ENCODE data around the gene ZNF792. TPM values are rescaled to one million over a fixed set of nuclear protein-coding genes. Genes with fewer than 3 reads are reported as not detected.

ZNF792 gene
- polyA plus RNA-seq, 1 experiment, result 4.0 TPM

GRCh38 chr19:34983786-34984185 is 19.8 kb upstream of the ZNF792 start:
- CTCF ChIA-PET, result interaction anchor here (0.6 to 1.2 kb wide), 2 partner anchors 11 to 115 kb away, joined by 3 to 6 read pairs; no protein-coding TSS in a partner anchor
- POLR2A ChIA-PET, result no interaction called here

GRCh38 chr19:34982275-34982674 is 18.2 kb upstream of the ZNF792 start:
- H3K9me3 ChIP-seq (ENCODE audit: control insufficient read depth, insufficient read depth, low read length), result peaks cover 5% of the 10 kb centered on the region
- H3K27ac ChIP-seq (ENCODE audit: low read depth, low read length), result no peak overlapping the region
- H3K27me3 ChIP-seq (ENCODE audit: control insufficient read depth, insufficient read depth, low read length), result peaks cover 3% of the 10 kb centered on the region
- TF ChIP-seq, protein P1, sequence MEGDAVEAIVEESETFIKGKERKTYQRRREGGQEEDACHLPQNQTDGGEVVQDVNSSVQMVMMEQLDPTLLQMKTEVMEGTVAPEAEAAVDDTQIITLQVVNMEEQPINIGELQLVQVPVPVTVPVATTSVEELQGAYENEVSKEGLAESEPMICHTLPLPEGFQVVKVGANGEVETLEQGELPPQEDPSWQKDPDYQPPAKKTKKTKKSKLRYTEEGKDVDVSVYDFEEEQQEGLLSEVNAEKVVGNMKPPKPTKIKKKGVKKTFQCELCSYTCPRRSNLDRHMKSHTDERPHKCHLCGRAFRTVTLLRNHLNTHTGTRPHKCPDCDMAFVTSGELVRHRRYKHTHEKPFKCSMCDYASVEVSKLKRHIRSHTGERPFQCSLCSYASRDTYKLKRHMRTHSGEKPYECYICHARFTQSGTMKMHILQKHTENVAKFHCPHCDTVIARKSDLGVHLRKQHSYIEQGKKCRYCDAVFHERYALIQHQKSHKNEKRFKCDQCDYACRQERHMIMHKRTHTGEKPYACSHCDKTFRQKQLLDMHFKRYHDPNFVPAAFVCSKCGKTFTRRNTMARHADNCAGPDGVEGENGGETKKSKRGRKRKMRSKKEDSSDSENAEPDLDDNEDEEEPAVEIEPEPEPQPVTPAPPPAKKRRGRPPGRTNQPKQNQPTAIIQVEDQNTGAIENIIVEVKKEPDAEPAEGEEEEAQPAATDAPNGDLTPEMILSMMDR (IDR thresholded peaks at IDR 0.05; ENCODE audit: low read depth, low read length), result no peak
- ChIA-PET CTCF (interaction anchor here (1.2 kb wide), 1 partner anchor 9 kb away, joined by 4 read pairs; no protein-coding TSS in a partner anchor), POLR2A (no interaction called here)
- H3K4me3 ChIP-seq (ENCODE audit: low read depth, low read length), result no peak overlapping the region
- no peak for DNase-seq (ENCODE audit: low read depth, low spot score)

More at GRCh38 chr19:34983786-34984185, 19.8 kb upstream of the ZNF792 start:
- DNase-seq (ENCODE audit: low read depth, low spot score), result no peak
- no peak overlapping the region for H3K27ac ChIP-seq (ENCODE audit: low read depth, low read length)
- TF ChIP-seq, protein P1 (IDR thresholded peaks at IDR 0.05; ENCODE audit: low read depth, low read length), result no peak
- peaks cover 9% of the 10 kb centered on the region for H3K27me3 ChIP-seq (ENCODE audit: control insufficient read depth, insufficient read depth, low read length)
- H3K9me3 ChIP-seq (ENCODE audit: control insufficient read depth, insufficient read depth, low read length), result no peaks in the 10 kb centered on the region
- no peak overlapping the region for H3K4me3 ChIP-seq (ENCODE audit: low read depth, low read length)

DNA sequence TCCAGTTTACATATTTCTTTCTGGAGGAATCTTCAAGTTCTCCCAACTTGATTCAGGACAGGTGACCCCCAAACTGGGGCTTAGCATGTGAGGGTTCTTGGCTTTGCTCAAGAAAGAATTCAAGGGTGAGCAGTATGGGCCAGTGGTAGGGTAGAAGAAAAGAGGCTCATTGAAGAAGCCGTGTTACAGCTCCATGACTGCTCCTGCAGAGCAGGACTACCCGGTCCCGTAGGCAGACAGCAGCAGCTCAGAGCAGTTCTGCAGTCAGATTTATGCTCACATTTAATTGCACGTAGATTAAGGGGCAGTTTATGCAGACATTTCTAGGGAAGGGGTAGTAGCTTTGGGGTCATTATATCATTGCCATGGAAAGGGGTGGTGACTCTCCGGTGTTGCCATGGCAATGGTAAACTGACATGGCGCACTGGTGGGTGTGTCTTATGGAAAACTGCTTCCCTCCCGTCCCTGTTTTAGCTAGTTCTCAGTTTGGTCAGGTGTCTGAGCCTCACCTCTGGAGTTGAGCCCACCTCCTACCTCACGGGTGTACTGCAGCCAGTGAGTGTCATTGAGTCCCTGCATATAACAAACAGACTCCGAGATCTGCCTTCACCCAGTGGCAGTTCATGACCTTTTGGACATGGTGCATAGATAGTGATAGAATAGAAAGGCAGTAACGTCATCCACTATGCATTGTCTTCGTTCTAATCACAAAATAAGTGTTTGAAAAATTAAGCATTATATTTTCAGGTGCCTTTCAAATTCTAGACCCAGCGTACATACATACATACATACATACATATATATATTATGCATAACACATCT is 16.0 kb upstream of the ZNF792 start:
- Histone ChIP-seq H3K9me3 (ENCODE audit: control insufficient read depth, insufficient read depth, low read length) (peaks cover 14% of the 10 kb centered on the region), H3K27ac (ENCODE audit: low read depth, low read length) (no peak overlapping the region), H3K27me3 (ENCODE audit: control insufficient read depth, insufficient read depth, low read length) (peaks cover 3% of the 10 kb centered on the region), H3K4me3 (ENCODE audit: low read depth, low read length) (no peak overlapping the region)
- TF ChIP-seq, protein P1 (IDR thresholded peaks at IDR 0.05; ENCODE audit: low read depth, low read length), result no peak
- ChIA-PET POLR2A (no interaction called here), CTCF (no interaction called here)
- no peak for DNase-seq (ENCODE audit: low read depth, low spot score)

GRCh38 chr19:34976611-34977010 is 12.6 kb upstream of the ZNF792 start:
- DNase-seq (ENCODE audit: low read depth, low spot score), result no peak
- ChIA-PET POLR2A (no interaction called here), CTCF (interaction anchor here (0.6 to 1.2 kb wide), 2 partner anchors 90 to 293 kb away, joined by 3 read pairs; no protein-coding TSS in a partner anchor)
- TF ChIP-seq, protein P1 (IDR thresholded peaks at IDR 0.05; ENCODE audit: low read depth, low read length), result no peak
- Histone ChIP-seq H3K4me3 (ENCODE audit: low read depth, low read length) (no peak overlapping the region), H3K27me3 (ENCODE audit: control insufficient read depth, insufficient read depth, low read length) (peaks cover 4% of the 10 kb centered on the region), H3K9me3 (ENCODE audit: control insufficient read depth, insufficient read depth, low read length) (peaks cover 14% of the 10 kb centered on the region), H3K27ac (ENCODE audit: low read depth, low read length) (no peak overlapping the region)

- Histone ChIP-seq H3K27me3 (ENCODE audit: control insufficient read depth, insufficient read depth, low read length) (peaks cover 4% of the 10 kb centered on the region), H3K9me3 (ENCODE audit: control insufficient read depth, insufficient read depth, low read length) (peaks cover 14% of the 10 kb centered on the region), H3K27ac (ENCODE audit: low read depth, low read length) (no peak overlapping the region), H3K4me3 (ENCODE audit: low read depth, low read length) (no peak overlapping the region)
- TF ChIP-seq, protein P1 (IDR thresholded peaks at IDR 0.05; ENCODE audit: low read depth, low read length), result no peak
- DNase-seq (ENCODE audit: low read depth, low spot score), result no peak
- CTCF ChIA-PET, result interaction anchor here (1.2 to 1.7 kb wide), 2 partner anchors 31 to 37 kb away, joined by 5 to 6 read pairs; no protein-coding TSS in a partner anchor
- POLR2A ChIA-PET, result no interaction called here
Observed at GRCh38 chr19:34975056-34975455, 11.0 kb upstream of the ZNF792 start.

Data from AG04450 (cell line).